ENCODE results near the gene NUDT3.

The NUDT3 gene

DNA sequence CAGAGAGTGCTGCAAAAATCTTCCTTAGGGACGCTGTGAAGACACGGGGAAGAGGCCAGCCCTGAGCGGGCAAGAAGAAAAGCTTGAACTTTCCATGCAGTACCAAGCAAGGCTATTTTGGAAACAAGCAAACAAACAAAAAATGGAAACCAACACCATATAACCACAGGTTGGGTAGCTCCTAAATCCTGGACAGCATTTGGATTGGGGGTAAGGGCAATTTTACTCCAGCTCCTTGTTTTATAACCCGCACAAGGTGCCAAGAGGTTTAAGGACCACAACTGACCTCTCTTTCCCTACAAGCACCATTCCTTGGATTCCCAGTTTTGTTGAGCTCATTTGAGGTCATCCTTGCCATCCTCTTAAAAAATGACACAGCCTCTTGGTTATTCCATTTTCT is 112.3 kb downstream of the NUDT3 start:
- H3K4me3 ChIP-seq (ENCODE audit: low read length) = no peak overlapping the region
- no peak for DNase-seq (ENCODE audit: low read depth)
- TF ChIP-seq, protein P1, sequence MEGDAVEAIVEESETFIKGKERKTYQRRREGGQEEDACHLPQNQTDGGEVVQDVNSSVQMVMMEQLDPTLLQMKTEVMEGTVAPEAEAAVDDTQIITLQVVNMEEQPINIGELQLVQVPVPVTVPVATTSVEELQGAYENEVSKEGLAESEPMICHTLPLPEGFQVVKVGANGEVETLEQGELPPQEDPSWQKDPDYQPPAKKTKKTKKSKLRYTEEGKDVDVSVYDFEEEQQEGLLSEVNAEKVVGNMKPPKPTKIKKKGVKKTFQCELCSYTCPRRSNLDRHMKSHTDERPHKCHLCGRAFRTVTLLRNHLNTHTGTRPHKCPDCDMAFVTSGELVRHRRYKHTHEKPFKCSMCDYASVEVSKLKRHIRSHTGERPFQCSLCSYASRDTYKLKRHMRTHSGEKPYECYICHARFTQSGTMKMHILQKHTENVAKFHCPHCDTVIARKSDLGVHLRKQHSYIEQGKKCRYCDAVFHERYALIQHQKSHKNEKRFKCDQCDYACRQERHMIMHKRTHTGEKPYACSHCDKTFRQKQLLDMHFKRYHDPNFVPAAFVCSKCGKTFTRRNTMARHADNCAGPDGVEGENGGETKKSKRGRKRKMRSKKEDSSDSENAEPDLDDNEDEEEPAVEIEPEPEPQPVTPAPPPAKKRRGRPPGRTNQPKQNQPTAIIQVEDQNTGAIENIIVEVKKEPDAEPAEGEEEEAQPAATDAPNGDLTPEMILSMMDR (conservative IDR thresholded peaks at IDR 0.05; ENCODE audit: low read length) = no peak

DNA sequence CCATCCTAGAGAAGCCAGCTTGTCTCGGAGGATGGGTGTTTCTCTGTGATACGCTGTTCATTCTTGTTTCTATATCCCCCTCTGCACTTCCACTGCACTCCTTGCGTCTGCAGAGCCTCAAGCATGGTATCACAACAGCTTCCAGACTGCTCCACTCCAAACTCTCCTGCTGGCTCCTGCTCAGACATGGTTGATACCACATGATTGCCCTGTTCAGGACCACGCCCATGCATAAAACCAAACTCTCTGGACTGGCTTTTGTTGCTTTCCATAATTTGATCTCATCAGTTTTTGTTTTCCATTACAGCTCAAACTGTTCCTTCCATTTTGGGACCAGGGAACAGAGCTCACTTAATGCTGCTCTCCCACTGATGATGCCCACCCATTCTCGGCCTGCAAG is 113.6 kb downstream of the NUDT3 start:
- no peak for DNase-seq (ENCODE audit: low read depth)
- H3K4me3 ChIP-seq (ENCODE audit: low read length) = no peak overlapping the region
- TF ChIP-seq, protein P1 (conservative IDR thresholded peaks at IDR 0.05; ENCODE audit: low read length) = no peak

DNA sequence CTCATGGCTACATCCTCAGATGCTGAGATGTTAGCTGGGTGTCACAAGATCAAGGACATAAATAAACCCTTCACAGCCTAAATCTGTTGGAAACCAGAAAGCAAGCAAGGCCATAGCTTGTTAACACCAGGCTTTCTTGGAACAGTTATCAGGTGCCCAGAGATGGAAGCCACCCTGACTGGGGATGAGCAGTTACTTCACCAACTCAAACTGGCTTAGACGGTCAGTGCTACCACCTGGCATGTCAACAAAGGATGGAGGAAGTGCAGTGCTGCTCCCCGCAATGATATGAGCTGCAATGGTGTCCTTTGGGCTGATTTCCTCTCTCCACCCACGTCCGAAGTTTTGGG is 114.7 kb downstream of the NUDT3 start:
- DNase-seq (ENCODE audit: low read depth) = no peak
- TF ChIP-seq, protein P1 (conservative IDR thresholded peaks at IDR 0.05; ENCODE audit: low read length) = no peak
- H3K4me3 ChIP-seq (ENCODE audit: low read length) = no peak overlapping the region

DNA sequence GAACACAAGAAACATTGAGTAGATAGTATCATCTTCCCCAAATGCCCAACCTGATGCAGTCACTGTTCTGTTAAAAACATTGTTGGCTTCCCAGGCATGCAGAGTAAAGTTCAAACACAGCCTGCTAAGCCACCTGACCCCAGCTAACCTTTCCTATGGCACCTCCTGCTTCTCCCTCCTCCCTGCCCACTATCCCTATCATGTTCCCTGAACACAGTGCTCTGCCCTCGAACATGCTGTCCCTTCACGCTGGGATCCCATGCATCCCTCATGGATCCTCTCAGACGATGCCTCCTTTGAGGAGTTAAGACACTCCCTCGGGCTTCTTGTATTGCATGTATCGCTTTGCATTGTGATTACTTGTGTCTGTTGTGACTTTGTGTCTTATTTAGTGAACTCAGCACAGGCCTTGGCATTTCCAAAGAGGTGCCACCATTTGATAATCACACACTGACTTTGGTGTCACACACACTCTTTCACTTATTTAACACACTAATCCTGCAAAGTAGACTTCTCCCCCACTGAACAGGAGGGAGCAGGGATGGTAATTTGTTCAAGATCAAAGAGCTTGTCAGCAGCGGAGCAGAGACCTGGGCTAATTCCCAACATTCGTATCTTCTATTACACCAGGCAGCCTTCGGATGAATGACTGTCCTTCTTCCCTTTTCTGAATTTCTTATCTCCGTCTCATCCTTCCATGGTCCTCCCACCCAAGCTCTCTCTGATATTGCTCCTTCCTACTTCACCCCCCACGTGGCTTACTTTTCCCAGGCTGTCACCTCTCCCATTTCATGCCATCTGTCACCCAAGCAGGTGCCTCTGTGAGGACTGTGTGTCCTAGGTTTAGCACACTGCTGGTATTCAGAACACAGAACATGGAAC is 115.3 kb downstream of the NUDT3 start:
- no peak for DNase-seq (ENCODE audit: low read depth)
- TF ChIP-seq, protein P1 (conservative IDR thresholded peaks at IDR 0.05; ENCODE audit: low read length) = no peak
- no peak overlapping the region for H3K4me3 ChIP-seq (ENCODE audit: low read length)

DNA sequence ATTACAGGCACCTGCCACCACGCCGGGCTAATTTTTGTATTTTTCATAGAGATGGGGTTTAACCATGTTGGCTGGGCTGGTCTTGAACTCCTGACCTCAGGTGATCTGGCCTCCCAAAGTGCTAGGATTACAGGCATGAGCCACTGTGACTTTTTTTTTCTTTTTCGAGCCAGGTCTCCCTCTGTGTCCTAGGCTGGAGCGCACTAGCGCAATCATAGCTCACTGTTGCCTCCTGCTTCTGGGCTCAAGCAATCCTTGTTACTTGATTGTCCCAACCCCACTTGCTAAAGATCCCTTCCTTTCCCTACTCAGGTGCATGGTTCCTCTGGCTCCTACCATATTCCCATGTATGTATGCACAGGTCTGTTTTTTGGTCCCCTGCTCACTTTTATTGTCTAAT is 116.3 kb downstream of the NUDT3 start:
- no peak for DNase-seq (ENCODE audit: low read depth)
- no peak overlapping the region for H3K4me3 ChIP-seq (ENCODE audit: low read length)
- TF ChIP-seq, protein P1 (conservative IDR thresholded peaks at IDR 0.05; ENCODE audit: low read length) = no peak

DNA sequence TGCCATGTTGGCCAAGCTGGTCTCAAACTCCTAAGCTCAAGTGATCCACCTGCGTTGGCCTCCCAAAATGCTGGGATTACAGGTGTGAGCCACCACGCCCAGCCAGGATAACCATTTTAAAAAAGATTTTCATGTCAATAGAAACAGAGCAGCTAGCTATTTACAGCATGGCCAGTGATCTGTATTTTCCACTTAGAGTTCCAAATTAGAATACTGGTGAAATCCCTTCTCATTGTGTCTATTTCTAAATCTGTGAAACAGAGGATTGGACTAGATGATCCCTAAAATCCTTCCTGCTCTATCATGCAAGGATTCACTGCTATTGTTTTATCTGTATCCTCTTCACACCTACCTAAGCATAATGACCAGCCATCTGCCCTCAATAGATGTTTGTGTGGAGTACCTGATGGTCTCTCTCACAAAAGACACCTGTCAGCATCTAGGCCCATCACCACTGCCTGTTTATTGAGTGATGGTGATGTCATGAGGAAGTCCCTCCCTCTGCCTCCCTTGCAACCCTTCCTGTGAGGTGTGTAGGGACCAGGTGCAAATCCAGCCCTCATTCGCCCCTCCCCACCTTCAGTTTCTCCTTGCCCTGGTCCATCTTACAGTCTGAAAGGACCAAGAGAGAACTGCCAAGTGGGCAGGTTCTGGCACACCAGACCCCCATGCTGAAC is 117.2 kb downstream of the NUDT3 start:
- no peak for DNase-seq (ENCODE audit: low read depth)
- no peak overlapping the region for H3K4me3 ChIP-seq (ENCODE audit: low read length)
- TF ChIP-seq, protein P1 (conservative IDR thresholded peaks at IDR 0.05; ENCODE audit: low read length) = no peak

DNA sequence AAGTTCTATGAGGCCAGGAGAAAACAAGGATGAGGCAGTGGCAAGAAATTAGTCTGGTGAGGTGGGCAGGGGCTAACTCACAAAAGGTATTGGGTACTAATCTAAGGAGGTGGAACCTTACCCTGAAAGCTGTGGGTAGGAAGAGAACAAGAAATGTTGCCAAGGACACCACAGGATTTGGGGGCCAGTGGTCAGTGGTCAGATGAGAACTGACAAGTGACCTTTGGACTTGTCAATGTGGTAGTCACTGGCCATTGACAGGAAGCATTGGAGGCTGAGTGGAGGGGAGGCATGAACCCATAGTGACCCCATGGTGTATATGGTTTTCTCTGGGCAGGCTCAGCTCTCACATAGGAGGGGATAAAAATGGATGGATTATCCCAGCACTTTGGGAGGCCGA is 118.3 kb downstream of the NUDT3 start:
- no peak for DNase-seq (ENCODE audit: low read depth)
- no peak overlapping the region for H3K4me3 ChIP-seq (ENCODE audit: low read length)
- TF ChIP-seq, protein P1 (conservative IDR thresholded peaks at IDR 0.05; ENCODE audit: low read length) = no peak
